GM19438 (cell line): ENCODE results near the gene RBFOX1.

ENCODE experiments used
- ATAC-seq: cut with Tn5 transposase; IDR thresholded peaks from one replicate; pipeline ENCODE4 v1.9.1; 2021; ENCODE audit warnings: low read depth; ENCODE audit not compliant: unreplicated experiment

Gene RBFOX1

DNA sequence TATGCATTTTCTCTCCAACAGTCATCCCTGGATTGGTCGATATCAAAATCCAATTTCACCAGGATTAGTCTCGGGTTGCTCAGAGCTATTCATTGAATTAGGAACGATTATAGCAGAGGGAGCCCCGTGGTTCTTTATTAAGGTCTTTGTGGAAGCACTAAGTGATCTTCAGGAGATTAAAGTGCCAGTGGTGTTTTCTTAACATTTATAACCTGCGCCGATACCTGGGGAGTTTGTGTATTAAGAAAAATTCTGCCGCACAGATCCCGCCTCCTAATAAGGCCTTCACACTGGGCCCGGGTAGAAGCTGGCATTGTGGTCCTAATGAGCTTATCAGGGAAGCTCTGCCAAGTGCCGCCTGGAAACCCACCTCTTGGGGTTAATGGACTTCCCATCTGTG lies 238.7 kb downstream of the RBFOX1 start:
- no peak for ATAC-seq

DNA sequence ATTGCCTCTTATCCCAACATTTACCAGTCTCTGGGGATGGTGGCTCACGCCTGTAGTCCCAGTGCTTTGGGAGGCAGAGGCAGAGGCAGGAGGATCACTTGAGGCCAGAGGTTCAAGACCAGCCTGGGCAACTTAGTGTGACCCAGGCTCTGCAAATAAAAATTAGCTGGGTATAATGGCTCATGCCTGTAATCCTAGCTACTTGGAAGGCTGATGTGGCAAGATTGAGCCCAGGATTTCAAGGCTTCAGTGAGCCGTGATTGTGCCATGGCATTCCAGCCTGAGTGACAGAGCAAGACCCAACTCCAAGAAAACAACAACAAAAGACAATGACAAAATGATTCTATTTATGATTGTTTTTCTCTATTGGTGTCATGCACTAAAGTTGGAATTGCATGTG lies 244.9 kb downstream of the RBFOX1 start:
- no peak for ATAC-seq

DNA sequence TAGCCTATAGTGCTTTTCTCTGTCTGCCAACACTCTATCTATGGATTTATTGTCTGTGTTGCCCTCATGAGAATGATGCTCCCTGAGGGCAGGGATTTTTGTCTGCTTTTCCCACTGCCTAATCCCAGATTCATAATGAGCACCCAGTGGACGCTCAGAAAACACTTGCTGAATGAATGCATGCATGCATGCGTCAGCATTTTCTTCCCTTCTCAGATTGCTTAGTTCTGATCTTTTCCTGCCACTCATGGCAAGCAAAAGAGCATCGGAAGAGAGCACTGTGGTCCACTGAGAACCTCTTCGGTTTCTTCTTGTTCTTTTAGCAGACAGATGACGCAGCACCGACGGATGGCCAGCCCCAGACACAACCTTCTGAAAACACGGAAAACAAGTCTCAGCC lies 246.8 kb downstream of the RBFOX1 start:
- ATAC-seq, result no peak

DNA sequence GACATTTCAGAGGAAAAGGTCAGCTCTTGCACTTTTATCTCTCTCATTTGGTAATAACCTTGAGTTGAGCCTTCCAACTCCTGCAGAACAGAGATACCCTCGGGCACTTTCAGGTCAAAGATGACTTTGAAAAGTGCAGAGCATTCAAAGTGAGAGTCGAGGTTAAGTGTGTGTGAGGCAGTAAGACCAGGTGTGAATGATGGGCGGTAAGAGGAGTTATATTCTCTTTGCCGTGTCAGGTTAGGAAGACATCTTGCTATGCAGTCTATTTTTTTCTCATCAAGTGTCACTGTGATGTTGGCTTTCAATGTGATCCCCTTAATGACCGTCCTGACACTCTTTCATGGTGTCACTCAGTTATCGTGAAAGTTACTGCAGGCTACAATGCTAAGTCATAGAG lies 248.5 kb downstream of the RBFOX1 start:
- no peak for ATAC-seq

DNA sequence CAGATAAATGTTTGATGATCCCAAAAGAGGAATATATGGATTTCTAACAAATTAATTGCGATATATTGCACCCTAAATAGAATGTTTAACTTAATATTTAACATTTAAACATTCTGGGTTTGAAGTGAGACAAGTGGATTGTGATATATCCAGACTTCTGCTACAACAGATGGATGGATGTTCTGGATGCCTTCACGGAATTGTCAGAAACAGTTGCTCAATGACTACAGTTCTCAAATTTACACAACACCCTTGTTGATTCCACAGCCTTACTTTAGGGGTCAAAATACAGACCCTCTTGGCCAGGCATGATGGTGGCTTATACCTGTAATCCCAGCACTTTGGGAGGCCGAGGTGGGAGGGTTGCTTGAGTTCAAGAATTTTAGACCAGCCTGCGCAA lies 250.8 kb downstream of the RBFOX1 start:
- ATAC-seq, result no peak

DNA sequence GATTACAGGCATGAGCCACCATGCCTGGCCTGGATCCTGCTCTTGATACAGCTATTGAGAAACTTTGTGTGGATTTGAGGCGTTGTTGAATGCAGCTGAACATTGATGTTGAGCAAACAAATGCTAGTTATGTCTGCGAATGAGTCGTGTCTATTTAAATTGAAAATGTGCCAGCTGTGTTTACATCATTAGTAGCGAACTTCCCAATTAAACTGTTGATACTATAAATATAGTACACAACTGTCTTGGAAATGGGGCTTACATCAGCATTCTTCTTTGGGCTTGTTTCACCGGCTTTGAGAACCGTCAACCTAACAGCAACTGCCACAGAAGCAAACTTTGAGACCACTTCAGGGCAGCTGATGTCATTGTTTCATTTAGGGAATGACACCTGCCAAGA lies 251.9 kb downstream of the RBFOX1 start:
- no peak for ATAC-seq

DNA sequence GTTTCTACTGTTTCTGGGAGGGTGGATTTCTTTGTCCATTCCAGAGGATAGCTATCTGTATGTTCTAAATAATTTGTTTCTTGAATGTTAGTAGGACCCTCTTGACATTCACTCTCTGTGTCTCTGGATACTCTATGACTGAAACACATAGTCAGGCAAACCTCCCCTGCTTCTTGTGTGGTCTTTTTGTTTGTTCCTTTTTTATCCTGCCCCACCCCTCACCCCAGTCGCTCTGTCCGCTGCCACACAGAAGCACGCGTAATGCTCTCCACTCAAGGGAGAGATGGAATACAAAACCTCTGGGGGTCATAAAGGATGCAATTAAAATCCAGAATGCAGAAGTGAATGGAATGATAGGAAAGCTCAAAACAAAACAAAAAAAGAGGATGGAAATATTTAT lies 253.1 kb downstream of the RBFOX1 start:
- no peak for ATAC-seq

DNA sequence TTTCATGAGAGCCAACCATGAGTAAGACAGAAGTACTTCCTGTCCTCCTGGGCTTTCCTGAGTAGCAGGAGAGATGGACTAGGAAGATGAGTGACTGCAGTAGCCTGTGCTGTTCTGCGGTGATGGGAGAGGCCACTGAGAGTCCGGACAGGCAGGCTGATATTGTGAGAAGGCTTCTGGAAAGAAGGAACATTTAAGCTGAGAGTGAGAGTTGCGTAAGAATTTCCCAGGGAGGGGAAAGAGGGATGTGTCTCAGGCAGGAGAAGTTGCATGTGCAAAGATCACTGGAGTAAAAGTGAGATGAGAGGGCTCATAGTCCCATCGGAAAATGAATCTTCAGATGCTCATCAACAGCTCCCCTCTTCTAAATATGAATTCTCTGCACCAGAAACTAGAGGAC lies 258.3 kb downstream of the RBFOX1 start:
- ATAC-seq, result no peak

DNA sequence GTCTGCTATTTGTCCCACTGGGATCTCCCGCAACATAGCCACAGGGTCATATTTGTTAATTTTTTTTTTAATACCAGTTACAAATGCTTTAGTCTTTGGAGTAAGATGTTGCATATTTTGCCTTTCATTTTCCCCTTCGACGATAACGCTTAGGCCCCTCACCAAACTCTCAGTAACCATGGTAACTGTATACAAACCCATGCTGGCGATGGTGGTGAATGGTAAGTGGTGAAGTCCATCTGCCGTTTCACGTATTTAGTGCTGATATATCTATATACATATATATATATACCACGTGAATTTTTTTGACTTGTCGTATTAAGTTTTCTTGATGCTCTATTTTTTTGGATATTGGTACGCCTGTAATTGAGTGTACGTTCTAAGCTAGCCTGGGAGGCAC lies 263.7 kb downstream of the RBFOX1 start:
- ATAC-seq, result no peak

DNA sequence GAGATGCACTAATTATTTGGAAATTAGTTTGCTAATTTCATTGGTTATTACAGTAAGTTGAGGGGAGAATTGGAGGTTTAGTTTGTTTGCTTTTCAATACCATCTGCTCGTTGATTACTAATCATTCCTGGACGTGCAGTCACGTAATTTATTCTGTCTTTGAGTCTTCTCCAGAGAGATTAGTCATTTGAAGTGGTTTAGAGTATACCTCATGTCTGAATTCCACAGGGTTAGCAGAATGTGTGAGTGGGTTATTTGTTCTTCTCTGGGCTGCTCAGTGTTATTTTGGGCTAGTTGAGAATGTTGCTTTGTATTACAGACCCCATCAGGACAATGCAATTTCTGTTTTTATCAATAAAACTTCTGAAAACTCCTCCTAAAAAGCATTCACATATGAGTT lies 265.0 kb downstream of the RBFOX1 start:
- ATAC-seq, result no peak

DNA sequence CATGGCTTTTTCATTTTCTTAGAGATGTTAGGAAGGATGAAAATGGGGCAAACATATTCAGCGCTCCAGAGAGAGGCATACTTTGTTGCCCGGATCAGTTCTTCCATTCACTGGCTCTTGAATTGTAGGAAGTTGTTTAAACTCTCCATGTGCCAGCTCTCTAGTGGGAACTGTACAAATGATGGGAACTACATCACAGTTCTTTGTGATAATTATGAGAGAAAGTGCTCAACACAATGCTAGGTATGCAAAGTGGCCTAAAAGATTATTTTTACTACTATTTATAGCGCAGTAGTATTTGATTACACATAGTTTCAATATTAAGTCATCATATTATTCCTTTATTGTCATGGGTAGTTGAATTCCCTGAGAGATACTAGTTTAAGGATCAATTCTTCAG lies 268.5 kb downstream of the RBFOX1 start:
- no peak for ATAC-seq

DNA sequence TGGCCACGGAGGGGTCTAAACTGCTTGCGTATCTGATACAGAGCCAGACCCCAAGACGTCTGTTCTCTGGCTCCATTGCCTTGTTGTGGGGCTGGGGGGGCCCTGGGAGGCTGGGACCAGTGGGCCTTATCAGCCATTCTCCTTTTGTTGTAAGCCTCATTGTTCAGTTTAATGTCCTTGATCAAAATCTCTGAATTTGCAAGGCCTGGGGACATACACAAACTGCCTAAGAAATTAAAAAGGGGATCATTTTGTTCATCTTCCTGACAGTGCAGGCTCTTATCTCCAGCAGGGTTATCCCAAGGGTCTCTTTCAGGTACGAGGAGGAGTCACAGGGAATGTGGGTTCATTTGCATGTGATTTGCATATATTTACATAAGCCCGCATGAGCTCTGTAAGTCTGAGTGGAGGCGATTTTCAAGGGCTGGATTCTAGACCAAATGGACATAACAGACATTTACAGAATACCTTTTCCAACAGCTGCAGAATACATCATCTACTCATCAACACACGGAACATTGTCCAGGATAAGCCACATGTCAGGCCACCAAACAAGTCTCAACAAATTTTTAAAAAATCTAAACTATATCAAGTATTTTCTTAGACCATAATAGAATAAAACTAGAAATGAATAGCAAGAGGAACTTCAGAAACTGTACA lies 269.8 kb downstream of the RBFOX1 start:
- no peak for ATAC-seq

DNA sequence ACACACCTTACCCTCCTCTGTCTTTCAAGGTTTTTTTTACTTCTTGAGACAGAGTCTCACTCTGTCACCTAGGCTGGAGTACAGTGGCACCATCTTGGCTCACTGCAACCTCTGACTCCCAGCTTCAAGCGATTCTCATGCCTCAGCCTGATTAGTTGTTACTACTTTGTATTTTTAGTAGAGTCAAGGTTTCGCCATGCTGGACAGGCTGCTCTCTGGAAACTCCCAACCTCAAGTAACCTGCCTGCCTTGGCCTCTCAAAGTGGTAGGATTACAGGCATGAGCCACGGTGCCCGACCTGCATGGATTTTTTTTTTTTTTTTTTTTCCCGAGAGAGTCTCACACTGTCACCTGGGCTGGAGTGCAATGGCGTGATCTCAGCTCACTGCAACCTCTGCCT lies 273.2 kb downstream of the RBFOX1 start:
- no peak for ATAC-seq

DNA sequence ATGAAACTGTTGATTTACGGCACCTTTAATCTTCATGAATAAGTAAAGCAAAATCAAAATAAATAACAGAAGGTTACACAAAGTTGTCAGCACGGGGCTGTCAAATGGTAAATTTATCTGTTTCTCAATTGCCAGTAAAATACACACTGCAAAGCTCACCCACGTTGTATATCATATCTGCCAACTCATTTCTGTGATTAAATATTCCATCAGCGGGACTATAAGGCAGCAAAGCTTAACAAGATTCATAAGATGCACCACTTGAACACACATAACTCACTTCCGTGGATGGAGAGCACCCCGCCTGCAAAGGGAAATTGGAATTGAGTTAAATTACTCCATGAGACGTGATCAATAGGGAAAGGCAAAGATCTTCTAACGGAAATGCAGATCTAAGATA lies 280.0 kb downstream of the RBFOX1 start:
- ATAC-seq, result no peak

DNA sequence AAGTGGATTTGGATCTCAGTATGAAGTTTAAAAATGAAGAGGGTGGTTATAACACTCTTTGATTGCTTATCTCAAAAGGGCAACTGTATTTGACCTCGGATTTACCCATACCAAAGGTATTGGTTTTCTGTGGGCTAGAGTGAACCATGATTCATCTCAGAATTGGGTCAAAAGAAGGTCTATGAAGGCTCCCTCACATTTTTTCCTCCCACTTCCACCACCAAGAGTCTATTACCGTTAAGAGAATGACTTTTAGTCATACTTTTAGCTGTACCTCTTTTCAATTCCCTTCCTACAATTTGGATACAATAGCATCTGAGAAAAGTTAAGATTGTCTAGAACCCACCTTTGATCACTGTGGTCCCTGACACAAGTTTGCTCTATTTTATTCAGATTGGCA lies 280.9 kb downstream of the RBFOX1 start:
- no peak for ATAC-seq

DNA sequence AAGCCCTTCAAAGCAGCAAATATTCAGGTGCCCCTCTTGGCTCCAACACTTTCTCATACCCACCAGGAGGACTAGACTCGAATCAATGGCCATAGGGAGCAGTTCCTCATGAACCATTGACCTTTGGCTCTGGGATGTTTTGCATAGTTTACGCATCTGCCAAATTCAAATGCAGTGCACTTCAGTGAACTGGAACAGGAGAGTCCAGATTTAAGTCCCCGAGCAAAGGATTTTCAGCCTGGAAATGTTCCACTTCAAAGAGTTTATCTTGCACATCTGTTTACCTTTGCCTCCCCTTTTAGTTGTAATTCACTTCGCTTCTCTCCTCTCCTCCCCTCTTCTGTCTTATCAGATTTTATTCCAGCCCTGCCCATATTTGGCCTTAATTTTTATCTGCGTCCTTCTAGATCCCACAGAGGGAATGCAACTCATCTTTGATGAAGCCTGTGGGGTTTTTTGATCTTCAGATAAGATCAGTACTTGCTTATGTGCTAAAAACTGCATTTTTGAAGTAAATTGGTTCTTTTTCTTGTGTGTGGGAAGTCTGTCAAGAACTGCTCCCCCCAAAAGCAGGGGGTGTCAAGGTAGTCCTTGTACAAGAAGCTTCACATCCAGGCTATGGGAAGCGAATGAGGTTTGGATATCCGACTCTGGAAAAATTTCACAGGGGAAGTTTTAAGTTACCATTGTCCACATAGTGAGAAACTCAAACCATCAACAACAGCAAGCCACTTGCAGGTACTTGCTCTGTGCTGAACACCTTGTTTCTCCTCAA lies 281.6 kb downstream of the RBFOX1 start:
- no peak for ATAC-seq

DNA sequence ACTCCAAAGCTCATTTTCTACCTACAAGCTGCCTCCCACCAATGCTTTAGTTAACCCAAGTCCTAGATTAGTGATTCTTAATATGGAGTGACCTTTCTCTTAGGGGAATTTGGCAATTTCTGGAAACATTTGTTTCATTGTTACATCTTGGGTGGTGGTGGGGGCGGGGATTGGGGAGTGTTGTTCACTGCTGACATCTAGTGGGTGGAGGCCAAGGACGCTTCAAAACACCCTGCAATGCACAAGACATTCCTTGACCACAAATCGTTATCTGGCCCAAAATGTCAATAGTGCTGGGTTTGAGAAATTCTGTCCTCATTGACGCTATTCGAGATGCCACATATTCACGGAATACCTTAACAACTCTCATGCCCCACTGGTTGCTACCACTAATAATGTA lies 282.9 kb downstream of the RBFOX1 start:
- no peak for ATAC-seq

DNA sequence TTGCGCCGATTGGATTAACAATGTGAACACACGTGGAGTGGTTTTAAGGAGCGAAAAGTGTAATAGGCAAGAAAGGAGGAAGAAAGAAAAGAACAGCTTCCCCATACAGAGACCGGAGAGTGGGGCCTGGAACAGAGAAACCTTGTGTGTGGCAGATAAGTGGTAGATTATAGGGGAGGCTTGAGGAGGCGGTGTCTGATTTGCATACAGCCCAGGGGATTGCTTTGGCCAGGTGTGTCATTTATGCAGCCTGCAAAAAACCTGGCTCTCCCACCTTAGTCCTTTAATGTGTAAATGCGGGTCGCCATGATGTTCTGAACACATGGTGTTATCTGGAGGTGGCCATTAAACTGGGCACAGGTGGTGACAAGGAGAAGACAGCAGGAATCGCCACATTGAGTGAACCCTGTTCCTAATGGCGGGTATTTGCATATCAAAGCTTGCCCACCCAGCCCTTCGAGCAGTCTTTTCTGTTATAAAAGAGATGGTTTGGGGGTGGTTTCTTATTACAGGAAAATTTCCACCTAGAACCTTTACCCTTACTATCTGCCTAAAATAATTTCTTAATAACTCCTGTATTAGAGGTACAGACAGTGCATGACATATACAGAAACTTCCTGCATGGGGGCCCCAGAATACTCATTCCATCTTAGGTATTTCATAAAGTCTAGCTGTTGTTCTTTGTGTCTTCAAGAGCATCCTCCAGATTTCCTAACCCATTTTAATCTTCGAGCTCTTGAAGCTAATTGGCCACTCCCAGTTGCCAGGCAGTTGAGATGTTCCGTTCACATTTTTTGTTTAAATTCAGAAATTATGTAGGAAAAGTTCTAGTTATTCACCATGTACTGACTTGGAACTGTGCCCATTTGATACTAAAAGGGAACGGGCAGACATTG lies 292.5 kb downstream of the RBFOX1 start:
- ATAC-seq, result no peak

DNA sequence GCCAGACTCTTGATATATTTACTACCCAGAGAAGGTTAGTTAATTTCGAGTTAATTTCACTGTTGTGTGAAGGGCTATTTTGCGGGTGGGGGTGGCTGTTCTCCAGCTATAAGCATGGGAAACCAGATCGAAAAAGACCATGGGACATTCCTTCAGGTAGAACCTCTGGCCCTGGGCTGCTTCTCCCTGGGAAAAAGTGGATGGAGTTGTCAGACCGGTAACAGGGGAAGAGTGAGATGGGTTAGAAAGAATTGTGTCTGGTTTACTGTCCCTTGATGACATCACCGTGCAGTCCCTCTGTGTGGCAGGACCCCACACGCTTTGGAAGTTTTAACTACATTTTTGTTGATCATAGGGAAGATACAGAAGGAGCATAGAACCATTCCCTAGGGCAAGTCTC lies 296.3 kb downstream of the RBFOX1 start:
- no peak for ATAC-seq

DNA sequence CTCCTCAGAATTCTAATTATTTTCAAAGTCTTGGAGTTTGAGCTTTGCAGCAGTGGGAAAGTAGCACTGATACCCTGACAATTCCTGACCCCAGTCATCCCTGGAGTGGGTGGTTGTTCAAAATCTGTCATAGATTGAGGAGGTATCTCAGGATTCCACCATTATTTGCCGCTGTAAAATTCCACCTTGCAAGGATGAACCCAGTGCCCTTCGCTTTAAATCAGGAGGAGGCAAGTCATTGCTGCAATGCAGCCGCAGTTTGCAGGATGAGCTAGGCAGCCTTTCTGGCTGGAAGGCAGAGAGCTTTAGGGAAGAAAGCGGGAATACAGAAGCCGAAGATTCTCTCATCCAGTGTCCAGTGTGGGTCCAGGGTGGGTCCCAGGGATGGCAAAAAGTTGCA lies 296.9 kb downstream of the RBFOX1 start:
- ATAC-seq, result no peak

DNA sequence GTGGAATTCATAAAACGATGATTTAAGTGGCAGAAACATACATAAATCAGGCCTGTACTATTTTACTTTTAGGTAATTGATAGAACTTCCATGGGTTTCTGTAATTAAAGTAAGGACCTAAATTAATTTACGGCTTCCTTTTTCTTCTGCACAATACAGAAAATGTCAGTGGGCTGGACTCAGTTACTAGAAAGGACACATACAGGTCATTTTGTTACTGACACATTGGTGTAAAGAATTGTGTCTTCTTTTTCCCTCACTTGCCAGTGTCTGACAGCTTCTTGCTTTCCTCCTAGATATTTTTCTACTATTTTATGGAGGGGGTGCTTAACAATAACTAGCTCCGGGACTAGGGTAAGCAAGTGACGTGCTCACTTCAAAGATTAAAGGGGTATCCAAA lies 304.8 kb downstream of the RBFOX1 start:
- no peak for ATAC-seq
